B cell (primary cell): ENCODE measurements around the gene MPZ. TPM values are rescaled to one million over a fixed set of nuclear protein-coding genes. Genes with fewer than 3 reads are reported as not detected.
"Not testable (repeated sequence)": the region's sequence is repeated elsewhere in the genome, so short reads cannot be mapped to it uniquely, and the experiment has no call there.

Experiments used
- ATAC-seq: fragments of 200-7000 bp; cut with Tn5 transposase; one replicate; pipeline ENCODE4 v1.10.0; 2021; ENCODE audit warnings: low read depth, mild to moderate bottlenecking, moderate number of reproducible peaks, moderate library complexity
- CTCF ChIA-PET: fragments of 350-600 bp; sonication (Branson Sonifier 250); formaldehyde crosslinking; loops from one replicate; lab custom pipeline; 2021; ENCODE audit warnings: antibody characterized with exemption, inconsistent platforms; lab: Charles Lee
- POLR2A ChIA-PET: fragments of 350-600 bp; sonication (Branson Sonifier 250); formaldehyde crosslinking; loops from one replicate; lab custom pipeline; 2021; ENCODE audit warnings: antibody characterized with exemption; lab: Charles Lee
- DNase-seq: peaks from one replicate; pipeline ENCODE4 v3.0.0; 2013
- H2AFZ ChIP-seq: 2 replicates; pipeline ENCODE4 v1.6.1; 2012; ENCODE audit warnings: mild to moderate bottlenecking, low read depth, low read length; ENCODE audit not compliant: insufficient read depth, poor library complexity, severe bottlenecking
- H3K27ac ChIP-seq, 2 donors: 1 replicate in 1 of 2; 2 replicates in 1 of 2; pipeline ENCODE4 v1.5.1; 2012 to 2013; ENCODE audit warnings: low read length in 2 of 2, mild to moderate bottlenecking in 2 of 2, moderate library complexity in 1 of 2
- H3K27me3 ChIP-seq, 4 experiments: fragments of 200-600 bp in 1 of 4; sonication (generic) in 1 of 4; replicated peaks in 1 of 4; 1 replicate in 2 of 4; 2 replicates in 2 of 4; pipeline versions ENCODE4 v1.6.1 to v1.7.0; 2013 to 2016; ENCODE audit warnings: low read length in 3 of 4, mild to moderate bottlenecking in 2 of 4, mixed read lengths in 1 of 4, moderate library complexity in 1 of 4; ENCODE audit not compliant: insufficient read depth in 4 of 4, control insufficient read depth in 3 of 4; ENCODE audit errors: control extremely low read depth in 1 of 4
- H3K36me3 ChIP-seq, 2 experiments: replicated peaks in 1 of 2; 1 replicate in 1 of 2; 2 replicates in 1 of 2; pipeline versions ENCODE4 v1.6.1 to v1.7.1; 2013; ENCODE audit warnings: low read length in 1 of 2; ENCODE audit not compliant: insufficient read depth in 2 of 2, control insufficient read depth in 1 of 2; ENCODE audit errors: control extremely low read depth in 1 of 2, extremely low read depth in 1 of 2
- H3K4me1 ChIP-seq, 2 donors: fragments of 200-600 bp in 1 of 2; sonication (generic) in 1 of 2; 1 replicate in 1 of 2; 2 replicates in 1 of 2; pipeline versions ENCODE4 v1.5.1 to v1.6.1; 2013 to 2017; ENCODE audit warnings: low read length in 2 of 2; ENCODE audit not compliant: control insufficient read depth in 2 of 2, insufficient read depth in 2 of 2
- H3K4me2 ChIP-seq: replicated peaks from 2 replicates; pipeline ENCODE3; 2012; ENCODE audit warnings: mild to moderate bottlenecking, low read depth, low read length; ENCODE audit not compliant: poor library complexity, severe bottlenecking
- H3K4me3 ChIP-seq, 5 experiments: fragments of 200-600 bp in 1 of 5; sonication (generic) in 1 of 5; 1 replicate in 3 of 5; 2 replicates in 2 of 5; pipeline versions ENCODE4 v1.5.1 to v1.7.0; 2011 to 2016; ENCODE audit warnings: low read length in 4 of 5, mild to moderate bottlenecking in 4 of 5, low read depth in 2 of 5, control low read depth in 1 of 5, moderate library complexity in 1 of 5; ENCODE audit not compliant: insufficient read depth in 1 of 5; ENCODE audit errors: control extremely low read depth in 1 of 5, extremely low read depth in 1 of 5
- H3K79me2 ChIP-seq: fragments of 200-600 bp; sonication (generic); one replicate; pipeline ENCODE4 v1.6.0; 2016; ENCODE audit warnings: low read length; ENCODE audit not compliant: control insufficient read depth, insufficient read depth
- H3K9ac ChIP-seq: fragments of 200-600 bp; sonication (generic); 2 replicates; pipeline ENCODE4 v1.6.1; 2017; ENCODE audit warnings: mild to moderate bottlenecking, low read length, moderate library complexity
- H3K9me3 ChIP-seq, 3 donors: one replicate each; pipeline versions ENCODE4 v1.6.1 to v1.7.1; 2013; ENCODE audit warnings: low read length in 2 of 3; ENCODE audit not compliant: control insufficient read depth in 2 of 3, insufficient read depth in 1 of 3; ENCODE audit errors: control extremely low read depth in 1 of 3
- H4K20me1 ChIP-seq: 2 replicates; pipeline ENCODE4 v1.6.0; 2012; ENCODE audit warnings: mild to moderate bottlenecking, low read length; ENCODE audit not compliant: insufficient read depth, control insufficient read depth, poor library complexity, severe bottlenecking
- H3K27ac Mint-ChIP-seq: one replicate; pipeline ENCODE4 v1.8.0; 2021; ENCODE audit warnings: mixed read lengths
- H3K27me3 Mint-ChIP-seq: one replicate; pipeline ENCODE4 v1.8.0; 2021; ENCODE audit warnings: mixed read lengths
- H3K4me1 Mint-ChIP-seq: one replicate; pipeline ENCODE4 v1.8.0; 2021; ENCODE audit warnings: mixed read lengths
- H3K4me3 Mint-ChIP-seq: one replicate; pipeline ENCODE4 v1.8.0; 2021; ENCODE audit warnings: mixed read lengths
- H3K9me3 Mint-ChIP-seq: one replicate; pipeline ENCODE4 v1.8.0; 2022; ENCODE audit warnings: mixed read lengths; ENCODE audit not compliant: insufficient read depth
- WGBS: methylation state at CpG from one replicate; pipeline ENCODE4 v1.1.5; 2013; ENCODE audit warnings: missing lambda C conversion rate; ENCODE audit not compliant: insufficient coverage; 5-methylcytosine and 5-hydroxymethylcytosine counted together
- intact Hi-C: fragments of 100-400 bp; cut with micrococcal nuclease; formaldehyde crosslinking; loops from one replicate; pipeline ENCODE4 v1.10.0; 2022
- polyA plus RNA-seq: library from polyadenylated mRNA; depleted of rRNA; stranded (reverse); fragments of >200 nt; gene quantifications from 2 replicates; pipeline ENCODE4 v1.2.3, GENCODE V29; 2012
- total RNA-seq, 2 donors: library from RNA; stranded (reverse); fragments of 120-200 nt in 1 of 2; gene quantifications; 1 replicate in 1 of 2; 2 replicates in 1 of 2; pipeline versions ENCODE4 v1.2.3 to v1.2.4, GENCODE V29; 2013 to 2022

MPZ gene
- total and polyA plus RNA-seq, 2 donors (not counting 1 experiment from before 2014, with no cell fraction given) = 4.3 to 12.9 TPM

DNA sequence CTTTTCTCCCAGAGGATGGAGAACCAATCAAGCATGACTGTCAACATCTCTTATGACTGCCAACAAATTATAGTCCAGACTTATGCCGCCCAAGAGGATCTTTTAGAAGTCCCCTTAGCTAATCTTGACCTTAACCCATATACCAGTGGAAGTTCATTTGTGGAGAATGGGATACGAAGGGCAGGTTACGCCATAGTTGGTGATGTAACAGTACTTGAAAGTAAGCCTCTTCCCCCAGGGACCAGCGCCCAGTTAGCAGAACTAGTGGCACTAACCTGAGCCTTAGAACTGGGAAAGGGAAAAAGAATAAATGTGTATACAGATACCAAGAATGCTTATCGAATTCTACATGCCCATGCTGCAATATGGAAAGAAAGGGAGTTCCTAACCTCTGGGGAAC lies 54.5 kb downstream of the MPZ start:
- H3K36me3 ChIP-seq, H3K27ac ChIP-seq, DNase-seq, H3K4me3 ChIP-seq, H3K79me2 ChIP-seq, H3K9me3 Mint-ChIP-seq, CTCF ChIA-PET, H3K4me2 ChIP-seq, ATAC-seq, H3K9ac ChIP-seq, intact Hi-C loops, H3K4me3 Mint-ChIP-seq, H2AFZ ChIP-seq, POLR2A ChIA-PET, H3K27ac Mint-ChIP-seq, H4K20me1 ChIP-seq: not testable (repeated sequence)
- Mint-ChIP-seq H3K27me3 (peaks cover 56% of the 10 kb centered on the region), H3K4me1 (peaks cover 19% of the 10 kb centered on the region)
- peaks cover 0 to 26% (median 15%) of the 10 kb centered on the region in 3 donors for H3K9me3 ChIP-seq
- H3K27me3 ChIP-seq = peaks cover 0 to 43% (median 23%) of the 10 kb centered on the region in 4 experiments
- no CpG with 5 or more reads among the region's 5 CpGs for WGBS
- H3K4me1 ChIP-seq = peaks cover 11 to 14% of the 10 kb centered on the region in 2 donors

Other genes starting within 250 kb of the MPZ start
- 146 and 162 TPM in 2 replicates for gene ARHGAP30, start 240.1 kb downstream of the MPZ start, total RNA-seq
- gene ARHGAP30, start 240.1 kb downstream of the MPZ start, polyA plus RNA-seq = 95.9 and 122 TPM in 2 replicates
- gene NECTIN4, start 220.4 kb downstream of the MPZ start, total RNA-seq = not detected in 2 replicates
- not detected in 2 replicates for gene NECTIN4, start 220.4 kb downstream of the MPZ start, polyA plus RNA-seq
- 1.6 and 4.2 TPM in 2 replicates for gene KLHDC9, start 211.6 kb downstream of the MPZ start, total RNA-seq
- 2.7 and 3.5 TPM in 2 replicates for gene KLHDC9, start 211.6 kb downstream of the MPZ start, polyA plus RNA-seq
- 29.9 and 32.3 TPM in 2 replicates for gene PFDN2, start 191.9 kb downstream of the MPZ start, total RNA-seq
- 43.2 and 120 TPM in 2 replicates for gene PFDN2, start 191.9 kb downstream of the MPZ start, polyA plus RNA-seq
- 53.5 and 56.1 TPM in 2 replicates for gene NIT1, start 191.9 kb downstream of the MPZ start, total RNA-seq
- 45.3 and 61.0 TPM in 2 replicates for gene NIT1, start 191.9 kb downstream of the MPZ start, polyA plus RNA-seq
- gene DEDD, start 177.3 kb downstream of the MPZ start, total RNA-seq = 40.8 and 46.0 TPM in 2 replicates
- 35.9 and 38.8 TPM in 2 replicates for gene DEDD, start 177.3 kb downstream of the MPZ start, polyA plus RNA-seq
- 78.1 and 91.0 TPM in 2 replicates for gene UFC1, start 156.0 kb downstream of the MPZ start, total RNA-seq
- 128 and 129 TPM in 2 replicates for gene UFC1, start 156.0 kb downstream of the MPZ start, polyA plus RNA-seq
- gene USP21, start 150.5 kb downstream of the MPZ start, total RNA-seq = 50.2 and 53.3 TPM in 2 replicates
- 75.8 and 81.6 TPM in 2 replicates for gene USP21, start 150.5 kb downstream of the MPZ start, polyA plus RNA-seq
- 61.7 and 65.6 TPM in 2 replicates for gene PPOX, start 143.5 kb downstream of the MPZ start, total RNA-seq
- 73.2 and 82.3 TPM in 2 replicates for gene PPOX, start 143.5 kb downstream of the MPZ start, polyA plus RNA-seq
- 37.6 and 42.9 TPM in 2 replicates for gene B4GALT3, start 132.5 kb downstream of the MPZ start, total RNA-seq
- gene B4GALT3, start 132.5 kb downstream of the MPZ start, polyA plus RNA-seq = 58.9 and 59.6 TPM in 2 replicates
- gene ADAMTS4, start 110.9 kb downstream of the MPZ start, total RNA-seq = 0.05 TPM in 1 of 2 replicates, not detected in the other
- gene ADAMTS4, start 110.9 kb downstream of the MPZ start, polyA plus RNA-seq = 0.06 and 0.10 TPM in 2 replicates
- 80.2 and 82.3 TPM in 2 replicates for gene NDUFS2, start 107.6 kb downstream of the MPZ start, total RNA-seq
- gene NDUFS2, start 107.6 kb downstream of the MPZ start, polyA plus RNA-seq = 53.9 and 68.7 TPM in 2 replicates
- 0.76 and 1.7 TPM in 2 replicates for gene FCER1G, start 94.7 kb downstream of the MPZ start, total RNA-seq
- 10.8 and 13.6 TPM in 2 replicates for gene FCER1G, start 94.7 kb downstream of the MPZ start, polyA plus RNA-seq
- gene APOA2, start 86.3 kb downstream of the MPZ start, total RNA-seq = not detected in 2 replicates
- gene APOA2, start 86.3 kb downstream of the MPZ start, polyA plus RNA-seq = not detected in 2 replicates
- gene TOMM40L, start 83.9 kb downstream of the MPZ start, total RNA-seq = 9.2 and 9.4 TPM in 2 replicates
- 6.5 and 8.0 TPM in 2 replicates for gene TOMM40L, start 83.9 kb downstream of the MPZ start, polyA plus RNA-seq
- gene NR1I3, start 71.8 kb downstream of the MPZ start, total RNA-seq = not detected in 2 replicates
- gene NR1I3, start 71.8 kb downstream of the MPZ start, polyA plus RNA-seq = not detected in 2 replicates
- 0.22 TPM in 1 of 2 replicates, not detected in the other for gene PCP4L1, start 51.2 kb downstream of the MPZ start, total RNA-seq
- not detected in 2 replicates for gene PCP4L1, start 51.2 kb downstream of the MPZ start, polyA plus RNA-seq
- 99.0 and 109 TPM in 2 replicates for gene SDHC, start 4.4 kb upstream of the MPZ start, total RNA-seq
- 78.3 and 102 TPM in 2 replicates for gene SDHC, start 4.4 kb upstream of the MPZ start, polyA plus RNA-seq
- not detected in 2 replicates for gene CFAP126, start 57.9 kb upstream of the MPZ start, total RNA-seq
- not detected in 2 replicates for gene CFAP126, start 57.9 kb upstream of the MPZ start, polyA plus RNA-seq
- 14.4 and 15.5 TPM in 2 replicates for gene FCGR2A, start 195.5 kb upstream of the MPZ start, total RNA-seq
- gene FCGR2A, start 195.5 kb upstream of the MPZ start, polyA plus RNA-seq = 7.7 and 12.0 TPM in 2 replicates
- 11.2 and 11.9 TPM in 2 replicates for gene HSPA6, start 214.6 kb upstream of the MPZ start, total RNA-seq
- gene HSPA6, start 214.6 kb upstream of the MPZ start, polyA plus RNA-seq = 2.6 and 8.5 TPM in 2 replicates
- 0.92 and 1.3 TPM in 2 replicates for gene FCGR3A, start 239.8 kb upstream of the MPZ start, total RNA-seq
- 1.5 and 3.1 TPM in 2 replicates for gene FCGR3A, start 239.8 kb upstream of the MPZ start, polyA plus RNA-seq